Skeletal muscle tissue (tissue), 4 donors: ENCODE measurements around the gene FBXL14. TPM values are rescaled to one million over a fixed set of nuclear protein-coding genes. Genes with fewer than 3 reads are reported as not detected.

ENCODE experiments used
- H3K27ac ChIP-seq: one replicate; pipeline ENCODE4 v1.7.0; 2013; ENCODE audit warnings: mild to moderate bottlenecking, low read depth, low read length, inconsistent platforms
- H3K27me3 ChIP-seq, 3 donors: one replicate each; pipeline ENCODE4 v1.7.0; 2013; ENCODE audit warnings: low read length in 3 of 3; ENCODE audit not compliant: control insufficient read depth in 3 of 3, insufficient read depth in 3 of 3
- H3K36me3 ChIP-seq, 3 donors: one replicate each; pipeline ENCODE4 v1.7.0; 2013; ENCODE audit warnings: low read length in 3 of 3; ENCODE audit not compliant: control insufficient read depth in 3 of 3, insufficient read depth in 3 of 3
- H3K4me1 ChIP-seq, 3 donors: one replicate each; pipeline ENCODE4 v1.7.0; 2013; ENCODE audit warnings: low read length in 3 of 3, mild to moderate bottlenecking in 3 of 3; ENCODE audit not compliant: control insufficient read depth in 3 of 3, insufficient read depth in 3 of 3
- H3K4me3 ChIP-seq, 3 donors: one replicate each; pipeline ENCODE4 v1.7.0; 2013; ENCODE audit warnings: low read length in 3 of 3
- H3K9ac ChIP-seq, 3 donors: one replicate each; pipeline ENCODE4 v1.7.0; 2013; ENCODE audit warnings: low read length in 3 of 3, mild to moderate bottlenecking in 3 of 3, moderate library complexity in 2 of 3, low read depth in 1 of 3
- H3K9me3 ChIP-seq, 3 donors: one replicate each; pipeline ENCODE4 v1.7.0; 2013; ENCODE audit warnings: low read length in 3 of 3; ENCODE audit not compliant: control insufficient read depth in 3 of 3
- total RNA-seq: library from RNA; depleted of rRNA; stranded (reverse); fragments of >200 nt; gene quantifications from one replicate; pipeline ENCODE4 v1.2.3, GENCODE V29; 2014
- donor health status: Osteomylitis.

FBXL14 gene
- total RNA-seq, 1 donor from 2014 or later = 5.2 TPM

DNA sequence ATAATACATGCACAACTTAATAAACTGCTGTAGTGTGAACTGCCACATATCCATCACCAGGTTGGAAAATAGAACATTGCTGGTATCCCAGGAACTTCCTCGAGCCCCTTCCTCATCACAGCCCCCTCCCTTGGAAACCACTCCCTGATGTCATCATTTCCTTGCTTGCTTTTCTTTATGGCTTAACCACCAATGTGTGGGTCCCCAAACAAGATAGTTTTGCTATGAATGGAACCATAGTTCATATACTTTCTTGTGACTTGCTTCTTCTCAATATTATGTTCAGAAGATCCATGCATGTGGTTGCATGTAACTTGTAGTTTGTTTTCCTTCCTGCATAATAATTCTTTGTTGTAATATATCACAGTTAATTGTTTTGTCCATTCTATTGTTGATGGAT is 25.7 kb upstream of the FBXL14 start:
- Histone ChIP-seq H3K4me1 (no peaks in the 10 kb centered on the region), H3K27ac (no peak overlapping the region), H3K27me3 (no peaks in the 10 kb centered on the region), H3K9me3 (no peaks in the 10 kb centered on the region), H3K4me3 (no peak overlapping the region), H3K9ac (no peak overlapping the region), H3K36me3 (no peaks in the 10 kb centered on the region)

DNA sequence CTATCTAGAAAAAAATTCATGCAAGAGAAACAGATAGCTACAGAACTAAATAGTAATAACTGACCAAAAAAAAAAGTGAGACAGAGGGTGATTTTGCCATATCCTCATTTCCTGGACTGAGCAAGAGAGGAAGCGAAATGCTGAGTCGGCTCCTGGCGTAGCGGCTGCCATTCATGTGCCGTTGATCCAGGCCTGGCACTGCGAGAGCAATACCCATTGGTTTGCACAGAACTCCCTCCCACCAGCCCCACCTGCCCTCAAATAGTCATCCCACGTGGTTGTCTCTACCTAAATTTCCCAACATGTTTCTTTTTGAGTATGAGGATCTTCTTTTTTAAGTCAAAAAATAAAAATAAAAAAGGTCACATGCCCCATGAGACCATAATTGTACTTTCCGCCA is 25.2 kb upstream of the FBXL14 start:
- Histone ChIP-seq H3K27me3 (no peaks in the 10 kb centered on the region), H3K9me3 (no peaks in the 10 kb centered on the region), H3K9ac (no peak overlapping the region), H3K36me3 (no peaks in the 10 kb centered on the region), H3K4me3 (no peak overlapping the region), H3K4me1 (no peaks in the 10 kb centered on the region), H3K27ac (no peak overlapping the region)

DNA sequence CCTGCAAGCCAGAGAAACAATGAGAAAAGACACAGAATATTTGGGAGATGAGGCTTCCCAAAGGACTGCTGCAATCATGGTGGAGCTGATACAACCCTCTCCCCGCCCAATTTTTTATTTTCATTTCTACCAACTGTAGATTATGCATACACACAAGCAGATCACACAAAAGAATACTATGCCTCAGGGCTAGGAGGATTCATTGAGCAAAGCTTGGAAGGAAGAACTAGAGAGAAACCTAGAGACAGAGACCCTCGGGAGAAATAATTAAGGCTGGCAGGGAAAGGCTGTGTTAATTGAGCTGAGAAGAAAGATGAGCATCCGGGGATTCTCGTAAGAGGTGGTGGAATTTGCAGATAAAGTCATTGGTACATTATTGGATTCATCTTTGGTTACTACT is 24.8 kb upstream of the FBXL14 start:
- Histone ChIP-seq H3K4me3 (no peak overlapping the region), H3K9me3 (no peaks in the 10 kb centered on the region), H3K27me3 (peaks cover 0 to 4% (median 0%) of the 10 kb centered on the region in 3 donors), H3K9ac (no peak overlapping the region), H3K4me1 (no peaks in the 10 kb centered on the region), H3K36me3 (no peaks in the 10 kb centered on the region), H3K27ac (no peak overlapping the region)

DNA sequence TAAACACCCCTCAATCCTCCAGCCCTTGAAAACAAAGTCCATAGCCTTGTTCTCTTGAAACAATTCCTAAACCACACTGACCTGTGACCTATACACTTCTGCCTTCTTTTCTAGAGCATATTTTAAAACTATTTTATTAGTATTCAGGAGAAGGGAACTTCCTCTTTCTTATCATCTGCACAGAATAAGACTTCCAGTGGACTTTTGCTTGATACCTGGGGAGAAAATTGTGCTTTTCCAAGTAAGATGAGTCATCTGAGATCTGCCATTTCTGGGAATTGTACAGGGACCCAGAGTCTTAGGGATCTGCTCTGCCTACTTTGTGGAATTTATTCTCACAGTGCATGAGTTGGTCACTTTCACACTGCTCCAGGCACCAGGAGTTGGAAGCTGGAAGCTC is 24.1 kb upstream of the FBXL14 start:
- Histone ChIP-seq H3K4me3 (no peak overlapping the region), H3K36me3 (no peaks in the 10 kb centered on the region)

DNA sequence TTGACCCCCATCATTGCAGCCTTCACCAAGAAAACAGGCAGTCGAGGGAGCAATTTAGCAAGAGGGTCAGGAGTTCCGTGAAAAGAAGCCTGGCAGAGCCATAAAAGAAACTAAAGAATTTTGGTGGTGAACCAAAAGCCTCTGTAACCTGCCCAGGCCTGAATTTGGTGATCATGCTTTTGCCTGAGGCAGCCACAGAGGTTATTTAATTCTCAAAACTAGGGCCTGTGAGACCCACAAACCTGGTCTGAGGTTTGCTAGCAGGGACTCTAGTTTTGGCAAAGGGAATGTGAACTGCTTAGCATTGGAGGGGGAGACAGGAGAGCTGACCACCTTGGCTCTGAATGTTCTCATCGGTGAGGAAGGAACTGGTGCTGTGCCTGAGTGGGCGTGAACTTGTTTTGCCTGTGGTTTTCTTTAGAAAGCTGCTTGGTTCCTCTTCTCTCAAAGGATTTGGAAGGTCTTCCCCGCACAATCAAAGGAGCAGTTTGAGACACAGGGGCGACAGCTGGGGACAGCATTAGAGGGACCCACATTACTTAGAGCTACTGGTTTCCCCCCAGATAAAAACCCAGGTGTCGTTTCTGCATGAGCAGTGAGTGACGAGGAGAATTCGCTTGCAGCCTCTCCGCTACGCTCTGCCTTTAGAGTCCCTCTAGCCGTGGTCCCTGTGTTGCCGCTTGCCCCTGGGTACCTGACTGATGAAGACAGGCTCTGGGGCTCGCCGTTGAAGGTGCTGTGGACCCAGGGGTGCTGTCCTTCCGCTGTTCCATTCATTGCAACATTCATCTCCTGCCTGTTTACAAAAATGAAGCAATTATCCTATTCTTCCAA is 22.1 kb upstream of the FBXL14 start:
- H3K9ac ChIP-seq = no peak overlapping the region
- peaks cover 0 to 4% (median 0%) of the 10 kb centered on the region in 3 donors for H3K27me3 ChIP-seq
- no peak overlapping the region for H3K4me3 ChIP-seq
- H3K27ac ChIP-seq = no peak overlapping the region
- H3K4me1 ChIP-seq = no peaks in the 10 kb centered on the region
- no peaks in the 10 kb centered on the region for H3K36me3 ChIP-seq
- H3K9me3 ChIP-seq = no peaks in the 10 kb centered on the region

More for the DNA sequence above, 24.1 kb upstream of the FBXL14 start:
- Histone ChIP-seq H3K9me3 (no peaks in the 10 kb centered on the region), H3K27me3 (peaks cover 0 to 4% (median 0%) of the 10 kb centered on the region in 3 donors), H3K4me1 (no peaks in the 10 kb centered on the region), H3K9ac (no peak overlapping the region), H3K27ac (no peak overlapping the region)

DNA sequence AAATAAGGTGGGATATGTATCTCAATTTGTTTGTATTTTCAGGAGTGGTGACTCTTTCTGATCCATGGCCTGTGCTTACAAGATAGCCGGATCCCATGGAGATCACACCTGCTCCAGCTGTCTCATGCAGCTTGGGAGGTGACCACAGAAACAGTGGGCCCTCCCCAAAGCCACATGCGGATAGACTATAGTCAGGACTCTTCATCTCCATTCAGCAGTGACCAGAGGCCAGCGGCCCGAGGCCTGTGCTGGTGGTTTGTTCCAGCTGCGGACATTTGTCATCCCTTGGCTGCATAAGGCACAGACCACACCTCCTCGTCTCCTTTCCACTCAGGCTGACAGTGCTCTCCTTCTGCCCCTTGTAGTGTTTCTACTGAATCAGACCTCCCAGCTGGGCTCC is 20.0 kb upstream of the FBXL14 start:
- no peaks in the 10 kb centered on the region for H3K4me1 ChIP-seq

DNA sequence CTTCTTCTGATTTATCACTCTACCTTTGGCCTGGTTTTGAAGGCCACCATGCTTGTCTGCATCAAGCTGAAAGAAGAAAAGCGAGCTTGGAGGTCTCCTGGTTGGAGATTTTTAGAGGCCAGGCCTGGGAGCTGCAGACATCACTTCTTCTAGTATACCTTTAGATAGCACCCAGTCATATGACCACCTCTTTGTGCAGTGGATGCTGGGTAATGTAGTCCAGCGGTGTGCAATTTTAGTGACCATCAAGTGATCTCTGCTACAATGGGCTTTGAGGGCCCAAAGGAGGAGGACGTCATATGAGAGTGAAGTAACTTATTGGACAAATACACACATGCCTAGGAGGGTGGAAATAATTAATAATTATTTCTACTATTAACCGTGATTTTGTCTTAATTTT is 19.5 kb upstream of the FBXL14 start:
- no peaks in the 10 kb centered on the region for H3K4me1 ChIP-seq
- peaks cover 0 to 4% (median 0%) of the 10 kb centered on the region in 3 donors for H3K27me3 ChIP-seq
- no peak overlapping the region for H3K9ac ChIP-seq
- no peak overlapping the region for H3K27ac ChIP-seq
- H3K36me3 ChIP-seq = no peaks in the 10 kb centered on the region
- H3K9me3 ChIP-seq = no peaks in the 10 kb centered on the region
- H3K4me3 ChIP-seq = no peak overlapping the region

More for the DNA sequence above, 20.0 kb upstream of the FBXL14 start:
- H3K9me3 ChIP-seq = no peaks in the 10 kb centered on the region
- H3K4me3 ChIP-seq = no peak overlapping the region
- peaks cover 0 to 4% (median 0%) of the 10 kb centered on the region in 3 donors for H3K27me3 ChIP-seq
- no peaks in the 10 kb centered on the region for H3K36me3 ChIP-seq
- H3K9ac ChIP-seq = no peak overlapping the region
- no peak overlapping the region for H3K27ac ChIP-seq

DNA sequence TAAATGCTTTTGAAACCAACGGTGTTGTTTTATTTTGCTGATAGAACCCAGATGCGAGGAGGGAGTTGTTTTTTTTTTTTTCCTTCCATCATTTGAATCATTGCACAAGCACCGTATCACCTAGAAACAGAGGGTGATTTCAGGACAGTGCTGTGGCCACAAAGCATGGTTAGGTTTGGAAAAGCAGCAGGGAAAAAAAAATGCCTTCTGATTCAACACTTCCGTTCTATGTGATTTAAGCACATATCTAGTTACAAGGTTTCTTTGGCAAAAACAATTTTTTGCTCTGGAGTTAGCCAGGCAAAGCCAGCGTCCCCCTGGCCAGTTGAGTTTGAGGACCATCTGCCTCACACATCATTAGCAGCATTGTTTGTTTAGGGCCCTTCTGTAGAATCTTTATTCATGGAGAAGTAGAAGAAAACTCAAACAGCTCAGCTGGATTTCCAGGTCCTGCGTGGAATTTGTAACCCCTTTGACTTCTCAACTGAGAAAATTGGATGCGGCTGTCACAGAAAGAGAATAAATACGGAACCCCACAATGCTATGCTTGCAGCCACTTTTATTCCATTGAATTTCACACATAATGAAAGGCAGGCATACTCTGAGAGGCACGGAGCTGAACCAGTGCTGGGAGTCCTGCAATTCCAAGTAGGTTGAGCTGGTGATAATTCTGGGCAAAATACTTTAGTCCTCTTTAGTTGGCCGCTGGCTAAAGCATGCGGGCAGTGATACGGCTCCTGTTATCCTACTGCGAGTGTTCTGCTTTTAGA is 17.6 kb upstream of the FBXL14 start:
- Histone ChIP-seq H3K4me1 (peaks cover 0 to 5% (median 0%) of the 10 kb centered on the region in 3 donors), H3K9ac (no peak overlapping the region), H3K4me3 (no peak overlapping the region), H3K27me3 (peaks cover 0 to 4% (median 0%) of the 10 kb centered on the region in 3 donors), H3K36me3 (no peaks in the 10 kb centered on the region), H3K27ac (no peak overlapping the region), H3K9me3 (no peaks in the 10 kb centered on the region)

DNA sequence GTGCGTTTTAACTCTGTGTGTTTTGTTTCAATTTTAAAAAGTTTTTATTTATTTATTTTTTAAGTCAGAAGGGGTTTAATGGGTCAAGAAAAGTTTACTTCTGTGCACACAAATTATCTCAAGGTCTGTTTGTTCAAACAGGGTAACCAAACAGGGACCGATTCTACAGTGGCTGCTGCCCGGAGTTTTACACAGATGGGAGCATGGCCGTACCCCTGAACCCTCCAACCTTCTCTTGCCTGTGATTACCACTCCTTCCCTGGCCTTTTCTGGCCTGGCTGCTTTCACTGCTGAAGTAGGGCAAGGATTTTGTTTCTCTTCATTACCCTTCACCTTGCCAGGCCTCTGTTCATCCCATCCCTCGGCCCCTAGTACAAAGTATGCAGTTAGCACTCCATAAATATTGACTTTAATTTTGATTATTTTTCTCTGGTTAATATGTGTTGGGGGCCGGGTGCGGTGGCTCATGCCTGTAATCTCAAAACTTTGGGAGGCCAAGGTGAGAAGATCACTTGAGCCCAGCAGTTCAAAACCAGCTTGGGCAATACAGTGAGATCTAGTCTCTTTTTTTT is 15.8 kb upstream of the FBXL14 start:
- Histone ChIP-seq H3K9ac (no peak overlapping the region), H3K27me3 (peaks cover 0 to 4% (median 0%) of the 10 kb centered on the region in 3 donors), H3K4me1 (peaks cover 12 to 17% (median 15%) of the 10 kb centered on the region in 3 donors)

DNA sequence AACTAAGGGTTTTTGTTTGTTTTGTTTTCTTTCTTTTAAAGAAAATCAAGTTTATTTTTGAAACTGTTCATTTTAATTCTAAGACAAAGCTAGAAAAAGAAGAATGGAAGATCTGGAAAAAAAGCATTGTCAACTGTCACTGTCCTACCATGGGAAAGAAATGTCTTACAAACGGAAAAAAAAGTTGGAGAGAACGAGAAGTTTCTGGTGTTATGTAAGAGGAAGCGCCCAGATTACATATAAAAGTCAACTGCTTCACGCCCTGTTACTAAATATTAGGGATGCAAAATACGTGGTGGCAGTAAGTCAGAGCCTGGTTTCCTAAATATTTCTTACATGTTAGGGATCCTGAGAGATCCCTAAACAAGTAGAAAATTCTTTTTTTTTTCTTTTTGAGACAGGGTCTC is 14.3 kb upstream of the FBXL14 start:
- no peak overlapping the region for H3K9ac ChIP-seq
- H3K4me3 ChIP-seq = no peak overlapping the region
- H3K4me1 ChIP-seq = peaks cover 14 to 18% (median 18%) of the 10 kb centered on the region in 3 donors
- H3K36me3 ChIP-seq = no peaks in the 10 kb centered on the region
- H3K27me3 ChIP-seq = no peaks in the 10 kb centered on the region
- H3K27ac ChIP-seq = no peak overlapping the region
- no peaks in the 10 kb centered on the region for H3K9me3 ChIP-seq

More for the DNA sequence above, 15.8 kb upstream of the FBXL14 start:
- H3K27ac ChIP-seq = no peak overlapping the region
- no peaks in the 10 kb centered on the region for H3K9me3 ChIP-seq
- no peaks in the 10 kb centered on the region for H3K36me3 ChIP-seq
- no peak overlapping the region for H3K4me3 ChIP-seq
